GM12801 (cell line): ENCODE measurements around the gene DEPDC1.

Experiments
- CTCF ChIP-seq: IDR thresholded peaks from one replicate; pipeline ENCODE4 v1.5.1; 2011; ENCODE audit warnings: control low read depth; ENCODE audit not compliant: insufficient read length; ENCODE audit errors: extremely low read depth

The DEPDC1 gene

GRCh38 chr1:68493193-68493592, 3.7 kb downstream of the DEPDC1 start:
- TF ChIP-seq CTCF: no peak

- TF ChIP-seq CTCF: no peak
These were observed 6.7 kb downstream of the DEPDC1 start for GRCh38 chr1:68490046-68490651.

- TF ChIP-seq CTCF: no peak
These were observed 11.4 kb downstream of the DEPDC1 start for GRCh38 chr1:68485431-68486022.

- TF ChIP-seq CTCF: no peak
These were observed 12.3 kb downstream of the DEPDC1 start for GRCh38 chr1:68484618-68485017.

GRCh38 chr1:68481041-68481440, 15.8 kb downstream of the DEPDC1 start:
- TF ChIP-seq CTCF: no peak

GRCh38 chr1:68479501-68479900, 17.4 kb downstream of the DEPDC1 start:
- TF ChIP-seq CTCF: no peak

GRCh38 chr1:68478662-68479061, 18.2 kb downstream of the DEPDC1 start:
- TF ChIP-seq CTCF: no peak
